Dermis blood vessel endothelial cell (primary cell): Measurements from ENCODE around the gene ABHD17C. TPM values are rescaled to one million over a fixed set of nuclear protein-coding genes. Genes with fewer than 3 reads are reported as not detected.

Experiments
- DNase-seq: peaks from one replicate; pipeline ENCODE4 v3.0.0; 2010
- total RNA-seq: library from RNA; depleted of rRNA; stranded (reverse); fragments of >200 nt; gene quantifications from 2 replicates; pipeline ENCODE4 v1.2.3, GENCODE V29; 2014

The ABHD17C gene
- total RNA-seq, 1 donor from 2014 or later, result 4.6 TPM

- no peak for DNase-seq
Observed at GRCh38 chr15:80769153-80769828, 74.2 kb downstream of the ABHD17C start.

GRCh38 chr15:80769829-80770705 is 75.0 kb downstream of the ABHD17C start:
- no peak for DNase-seq

GRCh38 chr15:80773122-80773551 is 78.0 kb downstream of the ABHD17C start:
- no peak for DNase-seq

- DNase-seq, result no peak
Observed at GRCh38 chr15:80773792-80774352, 78.8 kb downstream of the ABHD17C start.

- DNase-seq, result no peak
Observed at GRCh38 chr15:80774486-80774885, 79.4 kb downstream of the ABHD17C start.

- no peak for DNase-seq
Observed at GRCh38 chr15:80775338-80775737, 80.2 kb downstream of the ABHD17C start.

- peak; percentile 91 for DNase-seq
Observed at GRCh38 chr15:80776420-80777045, 81.4 kb downstream of the ABHD17C start.

- DNase-seq, result peak; percentile 68
Observed at GRCh38 chr15:80777137-80777536, 82.0 kb downstream of the ABHD17C start.

GRCh38 chr15:80777826-80778620 is 82.9 kb downstream of the ABHD17C start:
- peak; percentile 16 for DNase-seq

GRCh38 chr15:80778621-80778963 is 83.5 kb downstream of the ABHD17C start:
- DNase-seq, result no peak

GRCh38 chr15:80778964-80779657 is 84.0 kb downstream of the ABHD17C start, which contains the start of gene CEMIP:
Gene CEMIP (plus strand): TSS chr15:80779370. CDS start chr15:80873880, 94,510 bp downstream.
- DNase-seq, result peak; percentile 87

GRCh38 chr15:80779658-80780415 is 84.7 kb downstream of the ABHD17C start:
- peak; percentile 40 for DNase-seq

GRCh38 chr15:80780416-80781221 is 85.5 kb downstream of the ABHD17C start:
- peak; percentile 71 for DNase-seq

GRCh38 chr15:80783260-80783659 is 88.2 kb downstream of the ABHD17C start:
- no peak for DNase-seq

GRCh38 chr15:80785335-80785734 is 90.2 kb downstream of the ABHD17C start:
- DNase-seq, result no peak

GRCh38 chr15:80785811-80786354 is 90.8 kb downstream of the ABHD17C start:
- no peak for DNase-seq

- no peak for DNase-seq
Observed at GRCh38 chr15:80787316-80787715, 92.2 kb downstream of the ABHD17C start.

GRCh38 chr15:80788536-80788935 is 93.4 kb downstream of the ABHD17C start:
- DNase-seq, result no peak

GRCh38 chr15:80789296-80789695 is 94.2 kb downstream of the ABHD17C start:
- no peak for DNase-seq

- no peak for DNase-seq
Observed at GRCh38 chr15:80789796-80790195, 94.7 kb downstream of the ABHD17C start.
